ENCODE data around the gene EPHA1.

EPHA1 gene

DNA sequence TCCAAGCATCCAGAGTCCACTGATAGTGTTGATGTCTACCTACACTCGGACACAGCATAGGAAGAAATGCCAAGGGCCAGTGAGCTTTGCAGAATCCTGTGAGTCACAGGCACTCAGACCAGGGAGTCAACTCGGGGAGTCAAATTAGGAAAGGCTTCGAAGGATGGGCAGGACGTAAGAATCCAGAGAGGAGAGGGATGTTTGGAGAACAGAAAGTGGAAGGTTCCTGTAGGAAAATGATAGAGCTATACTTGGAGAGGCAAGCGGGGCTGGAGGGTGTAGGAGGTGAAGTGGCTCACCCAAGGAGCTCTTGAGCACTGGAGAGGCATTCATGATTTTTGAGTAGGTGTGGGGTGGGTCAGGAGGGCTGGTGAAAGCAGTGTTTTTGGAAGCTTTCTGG is 24.5 kb downstream of the EPHA1 start:
- in situ Hi-C loops (cut with HindIII; ENCODE audit: low sequenced_read_pairs) = no loop called here
- peak overlapping the region; percentile 78 for H3K4me3 ChIP-seq (ENCODE audit: low read depth, low read length)
- no peak for DNase-seq (ENCODE audit: low read depth)
- TF ChIP-seq, protein P1, sequence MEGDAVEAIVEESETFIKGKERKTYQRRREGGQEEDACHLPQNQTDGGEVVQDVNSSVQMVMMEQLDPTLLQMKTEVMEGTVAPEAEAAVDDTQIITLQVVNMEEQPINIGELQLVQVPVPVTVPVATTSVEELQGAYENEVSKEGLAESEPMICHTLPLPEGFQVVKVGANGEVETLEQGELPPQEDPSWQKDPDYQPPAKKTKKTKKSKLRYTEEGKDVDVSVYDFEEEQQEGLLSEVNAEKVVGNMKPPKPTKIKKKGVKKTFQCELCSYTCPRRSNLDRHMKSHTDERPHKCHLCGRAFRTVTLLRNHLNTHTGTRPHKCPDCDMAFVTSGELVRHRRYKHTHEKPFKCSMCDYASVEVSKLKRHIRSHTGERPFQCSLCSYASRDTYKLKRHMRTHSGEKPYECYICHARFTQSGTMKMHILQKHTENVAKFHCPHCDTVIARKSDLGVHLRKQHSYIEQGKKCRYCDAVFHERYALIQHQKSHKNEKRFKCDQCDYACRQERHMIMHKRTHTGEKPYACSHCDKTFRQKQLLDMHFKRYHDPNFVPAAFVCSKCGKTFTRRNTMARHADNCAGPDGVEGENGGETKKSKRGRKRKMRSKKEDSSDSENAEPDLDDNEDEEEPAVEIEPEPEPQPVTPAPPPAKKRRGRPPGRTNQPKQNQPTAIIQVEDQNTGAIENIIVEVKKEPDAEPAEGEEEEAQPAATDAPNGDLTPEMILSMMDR (IDR thresholded peaks at IDR 0.05; ENCODE audit: low read depth, low read length, missing control alignments) = no peak

DNA sequence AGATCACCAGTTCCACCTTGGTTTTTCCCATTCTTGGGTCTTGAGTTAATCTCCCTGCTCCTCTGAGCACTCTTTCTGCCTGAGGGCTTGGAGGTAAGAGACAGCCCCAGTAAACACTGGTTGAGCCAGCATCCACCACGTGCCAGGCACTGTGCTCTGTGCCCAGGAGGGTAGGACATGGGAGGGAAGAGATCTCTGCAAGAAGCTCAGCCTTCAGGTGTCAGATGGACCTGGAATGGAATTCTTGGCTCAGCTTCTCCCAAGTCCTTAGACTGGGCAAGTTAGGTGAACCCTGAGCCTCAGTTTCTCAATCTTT is 25.1 kb downstream of the EPHA1 start:
- in situ Hi-C loops (cut with HindIII; ENCODE audit: low sequenced_read_pairs) = no loop called here
- DNase-seq (ENCODE audit: low read depth) = no peak
- peak overlapping the region; percentile 78 for H3K4me3 ChIP-seq (ENCODE audit: low read depth, low read length)
- TF ChIP-seq, protein P1 (IDR thresholded peaks at IDR 0.05; ENCODE audit: low read depth, low read length, missing control alignments) = no peak

DNA sequence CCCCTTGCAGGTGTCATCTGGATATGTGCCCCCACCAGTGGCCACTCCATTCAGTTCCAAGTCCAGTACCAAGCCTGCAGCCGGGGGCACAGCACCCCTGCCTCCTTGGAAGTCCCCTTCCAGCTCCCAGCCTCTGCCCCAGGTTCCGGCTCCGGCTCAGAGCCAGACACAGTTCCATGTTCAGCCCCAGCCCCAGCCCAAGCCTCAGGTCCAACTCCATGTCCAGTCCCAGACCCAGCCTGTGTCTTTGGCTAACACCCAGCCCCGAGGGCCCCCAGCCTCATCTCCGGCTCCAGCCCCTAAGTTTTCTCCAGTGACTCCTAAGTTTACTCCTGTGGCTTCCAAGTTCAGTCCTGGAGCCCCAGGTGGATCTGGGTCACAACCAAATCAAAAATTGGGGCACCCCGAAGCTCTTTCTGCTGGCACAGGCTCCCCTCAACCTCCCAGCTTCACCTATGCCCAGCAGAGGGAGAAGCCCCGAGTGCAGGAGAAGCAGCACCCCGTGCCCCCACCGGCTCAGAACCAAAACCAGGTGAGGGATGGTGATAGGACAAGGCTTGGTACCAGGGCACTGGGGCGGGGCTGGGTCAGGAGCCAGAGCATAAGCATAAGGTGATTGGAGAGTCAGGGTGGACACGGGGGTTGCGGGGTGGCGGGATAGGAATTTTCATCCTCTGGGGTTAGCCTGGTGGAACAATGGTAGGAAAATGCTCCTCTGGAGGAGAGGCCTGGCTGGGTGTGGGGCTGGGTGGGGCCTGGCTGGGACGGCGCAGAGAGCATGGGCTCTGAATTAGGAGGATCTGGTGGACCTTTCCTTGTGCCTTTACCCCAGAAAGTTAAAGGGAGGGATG is 25.6 kb downstream of the EPHA1 start:
- in situ Hi-C loops (cut with HindIII; ENCODE audit: low sequenced_read_pairs) = no loop called here
- no peak for DNase-seq (ENCODE audit: low read depth)
- TF ChIP-seq, protein P1 (IDR thresholded peaks at IDR 0.05; ENCODE audit: low read depth, low read length, missing control alignments) = no peak
- H3K4me3 ChIP-seq (ENCODE audit: low read depth, low read length) = peak overlapping the region; percentile 78

DNA sequence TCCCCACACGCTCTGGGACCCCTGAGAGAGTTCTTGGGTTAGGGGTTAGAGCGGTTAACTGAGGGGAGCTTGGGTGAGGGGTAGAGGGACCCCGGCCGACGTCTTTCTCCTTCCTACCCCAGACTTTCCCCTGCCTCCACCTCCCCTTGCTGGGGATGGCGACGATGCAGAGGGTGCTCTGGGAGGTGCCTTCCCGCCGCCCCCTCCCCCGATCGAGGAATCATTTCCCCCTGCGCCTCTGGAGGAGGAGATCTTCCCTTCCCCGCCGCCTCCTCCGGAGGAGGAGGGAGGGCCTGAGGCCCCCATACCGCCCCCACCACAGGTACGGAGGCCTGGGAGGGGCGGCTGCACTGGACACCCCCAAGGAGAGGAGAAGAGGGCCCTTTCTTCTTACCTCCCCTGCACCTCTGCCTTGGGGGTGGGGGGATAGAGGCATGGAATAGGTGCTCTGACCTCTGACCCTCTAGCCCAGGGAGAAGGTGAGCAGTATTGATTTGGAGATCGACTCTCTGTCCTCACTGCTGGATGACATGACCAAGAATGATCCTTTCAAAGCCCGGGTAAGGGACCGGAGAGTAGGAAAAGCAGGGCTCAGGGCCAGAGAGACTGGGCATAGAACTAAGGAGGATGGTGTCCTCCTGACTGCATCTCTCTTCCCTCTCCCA is 26.4 kb downstream of the EPHA1 start:
- DNase-seq (ENCODE audit: low read depth) = no peak
- in situ Hi-C loops (cut with HindIII; ENCODE audit: low sequenced_read_pairs) = no loop called here

DNA sequence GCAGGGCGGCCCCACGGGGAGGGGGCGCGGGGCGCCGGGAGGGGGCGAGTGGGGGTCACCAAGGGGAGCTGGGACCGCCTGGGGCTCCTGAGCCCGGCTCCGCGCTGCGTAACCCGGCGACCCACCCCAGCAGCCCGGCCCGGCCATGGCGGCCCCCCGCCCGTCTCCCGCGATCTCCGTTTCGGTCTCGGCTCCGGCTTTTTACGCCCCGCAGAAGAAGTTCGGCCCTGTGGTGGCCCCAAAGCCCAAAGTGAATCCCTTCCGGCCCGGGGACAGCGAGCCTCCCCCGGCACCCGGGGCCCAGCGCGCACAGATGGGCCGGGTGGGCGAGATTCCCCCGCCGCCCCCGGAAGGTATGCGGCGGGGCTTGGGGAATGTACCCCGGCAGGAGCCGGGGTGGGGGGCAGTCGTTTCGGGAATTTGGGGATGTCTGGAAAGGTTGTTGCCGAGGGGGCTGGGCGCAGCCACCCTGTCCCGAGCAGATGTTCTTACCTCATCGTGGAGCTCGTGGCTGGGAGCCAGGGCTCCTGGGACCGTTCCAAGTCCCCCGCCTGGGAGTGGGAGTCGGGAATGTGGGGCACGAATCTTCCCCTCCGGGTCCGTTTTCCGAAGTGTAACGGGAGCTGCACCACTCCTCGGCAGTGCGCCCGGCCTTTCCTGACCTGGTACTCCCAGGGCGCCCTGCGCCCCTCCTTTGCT is 27.1 kb downstream of the EPHA1 start:
- TF ChIP-seq, protein P1 (IDR thresholded peaks at IDR 0.05; ENCODE audit: low read depth, low read length, missing control alignments) = no peak
- DNase-seq (ENCODE audit: low read depth) = peak; percentile 48
- peak overlapping the region; percentile 78 for H3K4me3 ChIP-seq (ENCODE audit: low read depth, low read length)
- in situ Hi-C loops (cut with HindIII; ENCODE audit: low sequenced_read_pairs) = no loop called here

More for the DNA sequence above, 26.4 kb downstream of the EPHA1 start:
- TF ChIP-seq, protein P1 (IDR thresholded peaks at IDR 0.05; ENCODE audit: low read depth, low read length, missing control alignments) = no peak
- H3K4me3 ChIP-seq (ENCODE audit: low read depth, low read length) = peak overlapping the region; percentile 78

DNA sequence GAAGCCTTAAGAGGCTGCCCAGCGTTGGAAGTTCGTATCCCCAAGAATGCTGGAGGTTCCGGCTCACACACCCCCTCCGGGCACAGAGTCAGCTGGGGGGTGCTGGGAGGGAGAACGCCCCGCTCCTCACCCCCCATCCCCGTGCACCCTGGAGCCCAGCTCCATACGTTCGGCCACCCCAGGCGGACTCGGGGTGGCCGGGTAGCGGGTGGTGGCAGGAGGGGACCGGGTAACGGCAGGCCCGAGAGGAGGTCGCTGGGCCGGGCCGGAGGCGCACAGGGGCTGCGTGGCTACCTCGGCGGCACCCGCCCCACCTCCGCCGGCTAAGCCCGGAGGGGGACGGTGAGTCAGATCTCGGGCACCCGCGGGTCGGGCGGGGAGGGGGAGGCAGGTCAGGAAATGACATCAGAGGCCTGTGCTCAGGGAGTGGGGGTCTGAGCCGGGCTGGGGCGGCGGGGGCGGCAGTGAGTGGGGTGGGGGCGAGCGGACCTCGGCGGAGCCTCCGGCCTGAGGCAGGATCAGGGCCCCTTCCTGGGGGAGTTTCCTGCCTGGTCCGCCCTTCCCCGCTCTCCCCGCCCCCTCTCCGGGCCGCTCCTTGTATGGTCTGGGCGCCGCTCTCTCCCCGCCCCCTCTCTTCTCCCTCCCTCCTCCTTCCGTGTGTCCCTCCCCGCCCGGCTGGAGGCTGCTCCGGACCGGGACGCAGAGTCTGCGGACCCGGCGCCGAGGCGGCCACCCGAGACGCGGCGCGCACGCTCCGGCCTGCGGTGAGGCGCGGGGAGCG is 27.8 kb downstream of the EPHA1 start, which contains the start of gene ZYX:
Gene ZYX (plus strand): TSS at position 700 of the 781 bp plus-strand sequence. CDS start 227 bp downstream, outside the sequence.
- peak within 1 kb of the TSS; percentile 78 for H3K4me3 ChIP-seq (ENCODE audit: low read depth, low read length)
- in situ Hi-C loops (cut with HindIII; ENCODE audit: low sequenced_read_pairs) = no loop called here
- TF ChIP-seq, protein P1 (IDR thresholded peaks at IDR 0.05; ENCODE audit: low read depth, low read length, missing control alignments) = no peak
- DNase-seq (ENCODE audit: low read depth) = peak; percentile 87

All from astrocyte of the cerebellum (primary cell).